GM18861 (cell line): ENCODE measurements around the gene DNAAF8.

Experiments used
- ATAC-seq: cut with Tn5 transposase; IDR thresholded peaks from one replicate; pipeline ENCODE4 v1.9.1; 2021; ENCODE audit not compliant: unreplicated experiment

DNAAF8 gene

DNA sequence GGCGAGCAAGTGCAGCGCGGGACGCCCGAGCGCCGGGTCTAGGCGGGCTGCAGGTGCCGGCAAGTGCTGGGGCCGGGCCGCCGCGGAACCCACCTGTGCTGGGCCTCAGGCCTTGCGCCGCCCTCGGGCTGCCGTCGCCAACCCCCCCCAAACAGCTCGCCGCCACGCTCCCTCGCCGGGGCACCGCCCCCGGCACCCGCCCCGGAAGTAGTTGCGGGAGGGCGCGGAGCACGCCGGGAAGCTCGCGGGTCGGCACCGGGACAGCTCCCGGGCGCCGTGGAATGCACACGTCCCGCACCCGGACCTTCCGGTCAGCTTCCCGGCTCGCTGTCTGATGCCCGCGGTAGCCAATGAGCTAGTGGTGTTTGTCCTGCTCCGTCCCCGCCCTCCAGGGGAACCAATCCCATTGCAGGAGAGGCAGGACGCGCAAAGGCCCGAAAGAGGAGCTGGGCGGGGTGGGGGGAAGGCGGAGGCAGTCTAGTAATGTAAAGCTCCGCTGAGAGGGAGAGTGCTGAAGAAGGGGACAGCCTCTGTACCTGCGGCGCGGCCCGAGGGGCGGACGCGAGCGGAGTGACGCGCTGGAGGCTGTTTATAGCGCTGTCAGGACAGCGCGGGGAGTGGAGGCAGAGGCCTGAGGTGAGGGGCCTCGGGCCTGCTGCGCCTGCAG, at the start of gene DNAAF8, which contains the start of gene ANKS3:
Gene DNAAF8 (plus strand): TSS at position 475 of the 667 bp plus-strand sequence. CDS start 1,978 bp downstream, outside the sequence.
Gene ANKS3 (minus strand): TSS at position 209 of the 667 bp plus-strand sequence. CDS start 4,122 bp downstream, outside the sequence.
- ATAC-seq, result peak; percentile 75

DNA sequence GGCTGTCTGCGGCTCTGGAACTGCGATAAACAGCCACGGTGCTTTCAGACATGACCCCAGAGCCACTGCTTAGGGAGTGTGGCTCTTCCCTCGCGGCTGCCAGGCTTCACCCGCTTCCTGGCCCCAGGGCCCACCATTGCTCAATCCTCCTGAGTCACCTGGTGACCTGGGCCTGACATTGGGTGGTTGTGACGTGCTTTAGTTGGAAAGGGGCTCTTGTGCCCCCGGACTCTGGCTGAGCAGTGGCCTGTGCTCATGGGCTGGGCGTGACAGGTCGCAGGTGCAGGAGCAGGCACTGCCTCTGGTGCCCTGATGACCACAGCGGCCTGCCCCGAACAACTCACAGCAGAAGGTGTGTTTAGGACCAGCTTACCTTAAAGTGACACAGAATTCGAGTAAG, 49.6 kb upstream of the DNAAF8 start:
- no peak for ATAC-seq

DNA sequence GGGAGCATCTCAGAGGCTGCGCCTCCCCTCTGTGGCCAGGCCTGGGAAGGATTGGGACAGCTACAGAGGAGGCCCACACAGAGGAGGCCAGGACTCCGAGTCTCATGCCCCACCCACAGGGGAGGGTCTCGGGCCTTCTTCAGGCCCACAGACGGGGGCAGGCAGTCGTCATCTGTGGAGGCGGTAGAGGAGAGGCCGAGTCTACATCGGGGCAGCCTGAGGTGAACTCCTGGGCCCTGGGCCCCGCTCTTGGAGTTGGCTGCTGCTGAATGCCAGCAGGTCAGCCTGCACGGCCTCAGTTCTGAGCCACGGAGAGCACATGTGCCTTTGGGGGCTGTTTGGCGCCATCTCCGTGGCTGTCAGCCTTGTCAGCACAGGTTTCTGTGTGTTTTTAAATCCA, 49.0 kb upstream of the DNAAF8 start:
- no peak for ATAC-seq

DNA sequence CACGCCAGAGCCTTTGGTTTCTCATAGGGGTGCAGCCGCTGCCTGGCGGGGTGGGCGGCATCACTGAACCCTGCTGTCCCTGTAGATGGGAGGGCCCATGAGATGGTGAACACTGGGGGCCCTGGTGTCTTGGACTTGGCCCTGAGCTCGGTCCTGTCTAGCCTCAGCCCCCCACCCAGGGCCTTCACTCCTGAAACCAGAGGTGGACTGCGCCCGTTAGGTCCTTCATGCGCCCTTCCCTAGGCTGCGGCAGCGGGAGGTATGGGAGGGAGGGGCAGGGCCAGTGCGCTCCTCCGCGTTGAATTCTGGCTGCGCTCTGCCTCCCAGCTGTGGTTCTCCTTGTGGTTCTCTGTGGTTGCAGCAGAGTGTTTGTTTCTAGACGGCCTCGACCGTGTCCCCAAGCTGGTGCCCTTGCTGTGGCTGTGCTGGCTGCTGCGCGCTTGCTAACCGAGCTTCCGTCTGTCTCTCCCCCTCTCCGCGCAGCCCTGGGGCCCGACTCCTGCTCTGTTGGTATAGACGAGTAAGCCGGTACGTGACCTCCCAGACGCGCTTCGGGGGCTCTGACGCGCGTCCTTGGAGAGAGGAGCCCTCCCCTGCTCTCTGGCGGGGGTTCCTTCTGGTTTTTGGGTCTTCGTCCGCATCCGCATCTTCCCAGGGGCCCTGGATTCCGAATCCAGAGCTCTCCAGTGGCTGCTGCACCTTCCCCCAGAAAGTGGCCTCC, 48.4 kb upstream of the DNAAF8 start:
- ATAC-seq, result no peak

DNA sequence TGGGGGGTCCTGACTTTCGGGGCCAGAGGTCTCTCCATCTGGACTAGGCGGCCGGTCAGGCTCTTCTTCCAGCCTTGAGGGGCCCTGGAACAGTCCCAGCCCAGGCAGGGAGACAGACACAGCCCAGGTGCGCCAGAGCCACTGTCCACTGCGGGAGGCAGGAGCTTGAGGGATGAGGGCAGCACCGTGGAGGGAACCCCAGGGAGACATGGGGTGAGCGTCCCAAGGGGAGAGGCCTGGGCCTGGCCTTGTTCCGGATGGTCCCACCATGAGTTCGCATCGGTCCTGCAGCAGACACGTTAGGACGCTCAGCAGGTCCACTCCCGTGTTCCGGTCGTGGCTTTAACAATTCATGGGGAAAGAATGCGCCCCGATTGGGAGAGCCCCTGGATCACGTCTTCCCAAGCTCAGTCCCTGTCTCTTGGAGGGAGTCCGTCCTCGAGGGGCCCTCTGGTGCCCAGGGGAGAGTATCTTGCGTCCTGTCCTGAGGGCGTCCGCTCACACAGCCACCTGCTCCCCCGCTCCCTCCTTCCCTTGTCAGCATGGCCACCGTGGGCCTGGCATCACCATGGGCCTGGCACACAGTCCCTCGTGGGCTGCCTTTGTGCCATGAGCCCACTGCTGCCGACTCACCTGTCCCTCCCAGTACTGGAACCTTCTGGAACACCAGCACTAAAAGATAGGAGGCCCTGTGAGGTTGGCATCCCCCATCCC, 47.7 kb upstream of the DNAAF8 start:
- ATAC-seq, result no peak

DNA sequence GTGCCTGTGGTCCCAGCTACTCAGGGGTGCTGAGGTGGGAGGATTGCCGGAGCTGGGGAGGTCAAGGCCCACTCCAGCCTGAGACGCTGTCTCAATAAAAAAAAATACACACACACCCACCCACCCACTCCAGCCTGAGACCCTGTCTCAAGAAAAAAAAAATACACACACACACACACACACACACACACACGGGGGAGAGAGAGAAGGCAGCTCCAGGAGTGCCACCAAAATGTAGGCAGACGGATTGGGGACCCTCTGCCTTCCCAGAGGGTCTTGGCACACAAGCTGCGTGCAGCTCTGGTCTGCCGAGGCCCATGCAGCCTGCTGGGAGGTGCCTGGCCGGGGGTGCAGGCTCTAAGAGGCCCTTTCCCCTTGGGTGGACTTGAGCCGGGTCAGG, 46.9 kb upstream of the DNAAF8 start:
- ATAC-seq, result no peak

DNA sequence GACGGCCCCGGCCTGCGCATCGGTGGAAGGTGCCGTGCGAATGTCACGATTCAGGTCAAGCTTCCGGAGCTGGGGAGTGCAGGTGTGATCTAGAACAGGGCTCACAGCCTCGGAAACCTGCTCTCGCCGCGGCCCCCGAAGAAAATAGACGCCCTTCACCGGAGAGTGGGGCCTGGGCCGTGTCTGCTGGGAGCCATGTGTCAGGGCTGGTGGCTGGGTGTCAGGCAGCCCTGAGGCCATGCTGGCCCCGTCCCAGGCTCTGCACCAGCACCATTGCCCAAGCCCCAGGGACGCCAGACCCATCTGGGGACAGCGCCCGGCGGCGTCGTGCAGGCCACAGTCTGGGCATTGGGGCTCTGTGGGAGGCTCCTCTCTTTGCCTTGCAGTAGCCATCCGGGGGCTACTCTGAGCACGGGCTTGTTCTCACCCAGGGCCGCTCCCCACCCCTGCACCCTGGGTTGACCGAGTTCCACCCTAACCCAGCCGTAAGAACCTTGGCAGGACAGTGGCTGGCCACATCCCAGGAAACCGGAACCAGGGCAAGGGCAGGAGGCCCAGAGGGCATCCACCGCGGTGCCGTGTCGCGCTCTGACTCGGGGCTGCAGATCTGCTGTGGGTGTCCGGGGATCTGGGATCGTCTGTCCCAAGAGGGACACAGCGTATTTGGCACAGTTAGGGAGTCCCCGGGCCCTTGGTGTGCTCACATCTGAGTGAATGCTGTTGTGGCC, 46.2 kb upstream of the DNAAF8 start:
- no peak for ATAC-seq

DNA sequence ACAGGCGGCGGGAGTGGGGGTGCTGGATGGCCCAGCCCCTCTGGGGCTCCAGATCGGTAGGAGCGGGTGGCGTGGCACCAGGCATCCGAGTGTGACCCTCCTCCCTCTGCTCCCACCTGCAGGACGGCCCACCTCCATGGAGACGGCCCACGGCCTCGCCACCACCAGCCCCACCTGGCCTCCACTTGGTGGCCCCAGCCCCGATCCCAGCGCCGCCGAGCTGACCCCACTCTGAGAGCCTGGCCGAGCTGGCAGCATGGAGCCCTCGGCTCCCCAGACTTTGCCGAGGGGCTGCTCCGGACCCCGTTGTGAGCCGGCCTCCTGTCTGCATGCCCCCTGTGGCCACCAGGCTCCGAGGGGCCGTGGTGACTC, 45.7 kb upstream of the DNAAF8 start:
- no peak for ATAC-seq

DNA sequence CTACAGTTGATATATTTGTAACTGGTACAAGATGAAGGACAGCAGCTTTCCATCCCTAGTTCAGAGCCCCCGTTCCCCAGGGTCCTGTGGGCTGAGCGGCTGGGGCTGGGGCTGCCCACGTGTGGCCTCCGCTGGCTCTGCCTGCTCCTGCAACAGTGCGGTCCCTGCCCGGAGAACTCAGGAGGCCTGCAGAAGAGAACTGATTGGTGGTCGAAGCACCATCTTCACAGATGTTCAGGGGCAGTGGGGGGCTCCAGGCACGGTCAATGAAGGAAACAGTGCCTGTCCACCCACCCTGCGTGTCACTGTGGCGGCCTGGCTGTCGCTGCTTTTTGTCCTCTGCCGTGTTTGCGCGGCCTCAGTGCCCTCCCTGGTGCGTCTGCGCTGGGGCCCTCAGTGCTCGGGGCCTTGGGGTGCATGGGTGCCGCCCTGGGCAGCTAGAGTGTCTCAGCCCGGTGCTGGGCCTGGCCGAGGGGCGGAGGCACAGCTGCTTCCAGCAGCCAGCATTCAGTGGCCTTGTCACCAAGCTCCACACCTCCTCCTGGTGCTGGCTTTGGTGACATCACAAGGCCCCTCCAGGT, 45.2 kb upstream of the DNAAF8 start:
- no peak for ATAC-seq

DNA sequence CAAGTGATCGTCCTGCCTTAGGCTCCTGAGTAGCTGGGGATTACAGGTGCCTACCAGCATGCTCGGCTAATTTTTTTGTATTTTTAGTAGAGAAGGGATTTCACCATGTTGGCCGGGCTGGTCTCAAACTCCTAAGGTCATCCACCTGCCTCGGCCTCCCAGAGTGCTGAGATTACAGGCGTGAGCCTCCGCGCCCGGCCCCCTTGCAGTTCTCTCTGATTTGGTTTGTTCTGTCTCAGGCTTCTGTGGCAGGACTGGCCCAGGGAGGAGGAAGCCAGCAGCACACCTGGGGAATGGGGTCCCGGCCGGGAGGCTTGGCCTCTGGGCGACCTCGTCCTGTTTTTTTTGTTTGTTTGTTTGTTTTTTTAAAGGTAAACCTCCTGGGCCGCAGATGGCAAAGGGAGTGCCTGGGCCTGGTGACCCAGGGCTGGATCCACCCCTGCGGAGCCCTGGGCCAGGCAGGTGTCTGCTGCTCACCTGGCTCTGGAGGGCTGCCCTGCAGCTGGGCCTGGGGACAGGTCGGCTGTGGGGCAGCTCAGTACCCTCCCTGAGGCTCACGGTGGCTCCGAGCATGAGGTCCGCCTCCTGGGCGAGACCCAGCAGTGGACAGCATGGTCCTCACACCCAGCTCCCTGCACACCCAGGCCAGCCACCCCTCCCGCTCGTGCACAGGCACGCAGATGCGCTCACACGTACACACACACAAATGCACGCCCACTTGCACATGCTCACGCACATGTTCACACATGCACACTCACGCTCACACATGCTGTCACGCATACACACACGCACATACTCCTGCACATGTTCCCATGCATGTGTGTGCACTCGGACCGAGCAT, 44.3 kb upstream of the DNAAF8 start:
- no peak for ATAC-seq

DNA sequence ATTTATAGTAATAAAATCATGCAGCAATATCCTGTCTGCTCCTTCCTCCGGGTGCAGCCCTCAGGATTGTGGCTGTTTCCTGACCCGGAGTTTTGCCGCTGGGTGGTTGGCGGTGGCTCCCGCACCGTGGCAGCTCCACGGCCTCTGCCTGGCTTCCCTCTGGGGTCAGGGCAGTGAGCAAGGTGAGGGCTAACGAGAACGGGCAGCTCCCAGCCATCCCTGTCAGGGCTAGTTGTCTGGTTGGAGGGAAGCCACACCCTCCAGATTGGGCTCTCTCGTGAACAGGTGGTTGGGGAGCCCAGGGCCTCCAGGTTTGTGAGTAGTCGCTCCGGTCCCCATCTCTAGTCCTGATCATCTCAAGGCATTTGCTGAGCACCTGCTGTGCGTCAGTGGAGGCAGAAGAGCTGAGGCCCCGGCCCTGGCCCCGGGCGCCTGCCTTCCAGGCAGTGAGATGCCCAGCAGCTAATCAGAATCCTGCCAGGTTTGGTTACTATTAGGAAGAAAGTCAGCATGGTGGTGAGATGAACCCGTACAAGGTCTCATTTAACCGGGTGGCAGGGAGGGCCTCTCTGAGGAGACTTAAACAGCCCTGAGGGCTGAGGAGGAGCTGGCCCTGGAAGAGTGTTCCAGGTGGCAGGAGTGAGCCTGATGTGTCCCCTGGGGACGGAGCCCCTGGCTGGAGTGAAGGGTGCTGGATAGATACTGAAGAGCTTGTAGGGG, 43.2 kb upstream of the DNAAF8 start:
- ATAC-seq, result no peak

DNA sequence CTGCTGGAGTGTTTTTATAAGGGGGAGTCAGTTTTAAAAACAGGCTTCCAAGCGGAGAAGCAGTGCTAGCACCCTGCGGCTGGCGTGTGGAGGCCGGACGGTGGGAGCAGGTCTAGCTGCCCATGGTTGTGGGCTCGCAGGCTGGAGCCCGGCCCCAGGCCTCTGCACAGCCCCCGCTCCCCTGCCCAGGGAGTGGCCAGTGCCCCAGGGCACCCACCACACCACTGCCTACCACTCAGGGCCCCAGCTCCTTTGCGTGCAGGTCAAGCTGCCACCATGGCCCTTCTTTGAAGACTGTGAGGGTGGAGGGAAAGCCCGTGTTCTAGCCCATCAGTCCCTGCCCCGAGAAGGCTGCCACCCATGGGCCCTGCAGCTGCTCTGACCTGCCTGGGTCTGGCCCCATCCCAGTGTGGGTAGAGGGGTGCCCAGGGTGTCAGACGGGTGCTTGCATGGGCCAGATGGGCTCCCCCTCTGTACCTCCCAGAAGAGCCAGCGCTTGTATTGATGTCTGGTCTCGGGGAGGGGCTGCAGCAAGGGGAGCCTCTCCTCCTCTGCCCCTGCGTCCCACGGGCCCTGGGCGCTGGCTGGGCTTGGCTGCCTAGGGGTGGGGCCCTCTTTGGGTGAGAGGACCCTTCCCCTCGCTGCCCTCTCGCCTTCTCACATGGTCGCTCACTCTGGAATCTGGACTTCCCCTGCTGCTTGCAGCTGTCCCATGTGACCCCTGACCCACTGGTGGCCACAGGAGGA, 42.5 kb upstream of the DNAAF8 start:
- no peak for ATAC-seq

DNA sequence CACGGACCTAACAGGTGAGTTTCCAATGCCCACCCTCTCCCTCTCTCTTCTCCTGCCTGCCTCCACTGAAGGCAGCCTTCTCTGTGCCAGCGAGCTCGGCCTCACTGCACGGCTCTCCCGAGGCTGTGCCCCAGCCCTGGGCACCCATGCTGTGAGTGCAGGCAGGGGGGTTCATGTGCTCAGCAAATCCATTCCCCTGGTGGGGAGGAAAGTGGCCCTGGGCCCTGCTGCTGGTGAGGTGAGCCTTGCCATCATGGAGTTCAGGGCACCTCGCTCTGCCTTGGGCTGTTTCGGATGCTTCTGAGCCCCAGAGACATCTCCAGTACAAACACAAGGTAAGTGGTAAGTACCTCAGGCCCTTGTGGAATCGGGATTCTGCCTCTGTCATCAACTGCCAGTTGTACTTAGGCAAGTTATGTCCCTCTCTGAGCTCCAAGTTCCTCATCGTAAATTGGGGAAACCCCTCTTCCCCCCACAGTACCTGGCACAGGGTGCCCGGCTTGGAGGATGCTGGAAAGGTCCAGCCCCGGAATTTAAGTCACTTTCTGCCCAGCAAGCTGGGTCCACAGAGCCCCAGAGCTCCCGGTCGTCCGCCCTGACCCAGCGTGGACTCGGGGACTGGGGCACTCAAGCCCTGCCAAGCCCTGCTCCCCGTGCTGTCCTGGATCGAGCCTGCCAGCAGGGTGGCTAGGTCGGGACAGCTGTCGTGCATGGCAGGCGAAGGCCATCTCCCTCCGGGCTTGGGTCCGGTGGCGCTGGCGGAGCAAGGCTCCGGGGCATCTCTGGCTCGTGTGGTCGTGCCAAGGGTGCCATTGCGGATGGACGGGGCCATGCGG, 41.7 kb upstream of the DNAAF8 start:
- no peak for ATAC-seq

DNA sequence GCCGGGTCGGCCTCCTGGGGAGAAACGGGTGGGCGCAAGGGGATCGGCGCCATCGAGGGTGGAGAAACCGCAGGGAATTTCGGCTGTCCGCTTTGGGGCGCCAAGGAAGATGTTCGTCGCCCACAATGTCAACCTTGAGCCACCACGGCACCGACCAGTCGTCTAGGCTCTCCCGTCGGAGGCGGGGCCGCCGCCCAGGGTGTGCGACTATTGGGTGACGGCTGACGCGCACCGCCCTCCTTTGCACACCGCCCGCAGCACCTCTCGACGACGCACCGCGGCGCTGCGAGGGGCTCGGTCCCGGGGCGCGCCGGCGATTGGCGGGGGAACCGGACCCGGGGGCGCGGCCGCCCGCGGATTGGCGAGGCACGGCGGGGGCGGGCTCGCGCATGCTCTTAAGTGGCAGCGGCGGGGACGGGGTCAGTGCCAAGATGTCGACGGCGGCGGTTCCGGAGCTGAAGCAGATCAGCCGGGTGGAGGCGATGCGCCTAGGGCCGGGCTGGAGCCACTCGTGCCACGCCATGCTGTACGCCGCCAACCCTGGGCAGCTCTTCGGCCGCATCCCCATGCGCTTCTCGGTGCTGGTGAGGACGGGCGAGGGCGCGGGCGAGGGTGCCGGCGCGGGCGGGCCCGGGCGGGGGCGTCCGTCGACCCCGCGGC, 40.9 kb upstream of the DNAAF8 start, which contains the start of gene NUDT16L1:
Gene NUDT16L1 (plus strand): TSS at position 267 of the 660 bp plus-strand sequence. CDS start 165 bp downstream, at position 432.
- peak; percentile 93 for ATAC-seq

DNA sequence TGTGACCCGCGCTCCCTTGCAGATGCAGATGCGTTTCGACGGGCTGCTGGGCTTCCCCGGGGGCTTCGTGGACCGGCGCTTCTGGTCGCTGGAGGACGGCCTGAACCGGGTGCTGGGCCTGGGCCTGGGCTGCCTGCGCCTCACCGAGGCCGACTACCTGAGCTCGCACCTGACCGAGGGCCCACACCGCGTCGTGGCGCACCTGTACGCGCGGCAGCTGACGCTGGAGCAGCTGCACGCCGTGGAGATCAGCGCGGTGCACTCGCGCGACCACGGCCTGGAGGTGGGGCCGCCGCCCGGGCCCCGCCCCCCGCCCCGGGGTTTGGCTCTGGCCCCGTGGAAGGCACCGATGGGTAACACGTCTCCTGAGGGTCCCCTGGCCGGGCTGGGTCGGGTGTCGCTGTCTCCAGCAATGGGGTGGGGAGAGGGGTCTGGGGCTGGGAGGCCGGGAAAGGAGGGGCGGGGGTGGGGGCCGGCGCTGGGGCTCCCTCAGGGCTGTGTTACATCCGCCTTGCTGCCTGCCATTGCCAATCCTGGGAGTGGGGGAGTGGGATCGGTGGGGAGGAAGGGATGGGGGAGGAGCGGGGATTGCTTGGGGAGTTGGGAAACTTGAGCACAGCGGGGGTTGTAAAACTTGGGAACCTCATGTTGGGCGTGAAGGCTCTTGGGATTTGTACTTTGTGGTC, 40.2 kb upstream of the DNAAF8 start:
- ATAC-seq, result no peak

DNA sequence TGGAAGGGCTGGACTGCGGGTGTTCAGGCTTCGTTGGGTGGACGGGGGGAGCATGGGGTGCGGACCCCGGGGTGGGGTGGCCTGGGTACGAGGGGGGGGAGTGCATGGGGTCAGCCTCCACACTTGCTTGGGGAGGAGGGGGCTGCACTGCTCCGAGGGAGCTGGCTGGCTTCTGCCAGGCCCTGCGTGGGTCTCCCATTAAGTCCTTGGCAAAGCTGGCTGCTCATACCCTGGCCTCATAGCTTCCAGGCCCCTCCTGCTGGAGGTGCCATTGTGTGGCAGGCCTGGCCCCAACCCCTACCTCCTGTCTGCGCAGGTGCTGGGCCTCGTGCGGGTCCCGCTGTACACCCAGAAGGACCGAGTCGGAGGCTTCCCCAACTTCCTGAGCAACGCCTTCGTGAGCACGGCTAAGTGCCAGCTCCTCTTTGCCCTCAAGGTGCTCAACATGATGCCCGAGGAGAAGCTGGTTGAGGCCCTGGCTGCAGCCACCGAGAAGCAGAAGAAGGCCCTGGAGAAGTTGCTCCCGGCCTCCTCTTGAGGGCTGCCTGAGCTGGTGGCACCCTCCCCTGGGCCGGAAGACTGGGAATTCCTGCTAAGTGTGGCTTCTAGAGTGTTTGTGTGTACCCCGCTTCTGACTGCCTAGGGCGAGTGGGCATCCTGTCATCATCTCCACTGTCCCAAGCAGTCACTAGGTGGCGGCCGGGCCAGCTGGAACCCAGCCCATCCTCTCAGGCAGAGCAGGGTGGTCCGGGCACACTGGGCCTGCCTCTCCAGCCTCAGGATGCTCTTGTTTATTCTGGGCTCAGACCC, 39.5 kb upstream of the DNAAF8 start:
- ATAC-seq, result no peak
